ENCODE measurements around the gene NRM.

The NRM gene

GRCh38 chr6:30647242-30648116 is 43.3 kb downstream of the NRM start:
- peak overlapping the region; percentile 84 for H3K4me3 ChIP-seq (ENCODE audit: low read length)
- DNase-seq (ENCODE audit: low read depth), result peak; percentile 51
- no peak for TF ChIP-seq CTCF (conservative IDR thresholded peaks at IDR 0.05; ENCODE audit: low read length)

- no peak for TF ChIP-seq CTCF (conservative IDR thresholded peaks at IDR 0.05; ENCODE audit: low read length)
- peak within 1 kb of the TSS; percentile 84 for H3K4me3 ChIP-seq (ENCODE audit: low read length)
- DNase-seq (ENCODE audit: low read depth), result peak; percentile 88
Observed at GRCh38 chr6:30646450-30647241, 44.1 kb downstream of the NRM start, which contains the start of gene C6orf136. TSS of gene C6orf136 (plus strand) at chr6:30647133. CDS start at chr6:30647232, 99 bp downstream.

DNA sequence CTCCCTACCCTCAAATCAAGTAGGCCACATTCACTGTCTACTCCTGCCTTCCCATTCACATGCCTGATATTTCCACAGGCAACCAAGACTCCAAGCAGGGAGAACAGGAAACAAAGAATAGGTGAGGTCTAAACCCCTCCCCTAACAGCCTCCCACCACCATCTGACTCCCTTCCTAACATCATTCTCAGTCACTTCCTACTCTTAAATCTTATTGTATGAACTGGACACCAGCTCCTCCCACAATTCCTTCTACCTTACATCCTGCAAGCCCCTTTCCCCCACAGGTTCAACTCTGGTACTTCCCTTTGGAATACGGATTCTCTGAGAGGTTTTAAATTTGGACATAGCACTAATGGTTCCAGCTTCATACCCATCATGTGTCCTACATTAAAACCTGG is 44.8 kb downstream of the NRM start:
- no peak overlapping the region for H3K4me3 ChIP-seq (ENCODE audit: low read length)
- no peak for TF ChIP-seq CTCF (conservative IDR thresholded peaks at IDR 0.05; ENCODE audit: low read length)
- no peak for DNase-seq (ENCODE audit: low read depth)

- TF ChIP-seq CTCF (conservative IDR thresholded peaks at IDR 0.05; ENCODE audit: low read length), result no peak
- no peak for DNase-seq (ENCODE audit: low read depth)
- no peak overlapping the region for H3K4me3 ChIP-seq (ENCODE audit: low read length)
Observed at GRCh38 chr6:30644769-30645168, 46.0 kb downstream of the NRM start.

- no peak for TF ChIP-seq CTCF (conservative IDR thresholded peaks at IDR 0.05; ENCODE audit: low read length)
- no peak overlapping the region for H3K4me3 ChIP-seq (ENCODE audit: low read length)
- DNase-seq (ENCODE audit: low read depth), result no peak
Observed at GRCh38 chr6:30643656-30644055, 47.1 kb downstream of the NRM start.

DNA sequence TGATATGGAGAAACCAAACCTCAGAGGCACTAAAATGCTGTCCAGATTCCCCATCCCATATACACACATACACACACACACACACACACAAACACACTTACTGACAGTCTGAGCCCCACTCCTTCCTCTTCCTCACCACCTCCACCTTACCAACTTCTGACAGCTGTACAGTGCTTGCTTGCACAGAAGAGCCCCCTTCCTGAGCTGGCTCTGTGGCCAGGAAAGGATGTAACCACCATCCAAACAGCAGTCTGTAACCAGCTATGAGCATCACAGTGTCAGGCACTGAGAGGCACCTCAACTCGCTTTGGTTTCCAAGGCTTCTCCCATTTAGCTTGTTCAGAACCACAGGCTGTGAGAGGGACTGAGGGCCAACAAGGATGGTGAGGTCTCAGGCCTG is 49.7 kb downstream of the NRM start:
- TF ChIP-seq CTCF (conservative IDR thresholded peaks at IDR 0.05; ENCODE audit: low read length), result no peak
- no peak for DNase-seq (ENCODE audit: low read depth)
- H3K4me3 ChIP-seq (ENCODE audit: low read length), result no peak overlapping the region
